HepG2 (cell line): Measurements from ENCODE around the gene KAZN. TPM values are rescaled to one million over a fixed set of nuclear protein-coding genes. Genes with fewer than 3 reads are reported as not detected.
A peak's percentile ranks its signal among the peaks of the same experiment; 100 is the strongest.

Experiments used
- BRD4 ChIP-seq: sonication (generic); formaldehyde crosslinking; IDR thresholded peaks from 2 replicates; pipeline ENCODE4 v1.4.0; 2020; ENCODE audit warnings: missing genetic modification reagents
- CHCHD3 ChIP-seq: sonication (generic); formaldehyde crosslinking; IDR thresholded peaks from 2 replicates; pipeline ENCODE4 v1.8.0; 2022; ENCODE audit warnings: mild to moderate bottlenecking, missing genetic modification reagents, moderate library complexity
- DR1 ChIP-seq: sonication (generic); formaldehyde crosslinking; IDR thresholded peaks from 2 replicates; pipeline ENCODE4 v1.8.0; 2021; ENCODE audit warnings: mild to moderate bottlenecking, missing genetic modification reagents, inconsistent platforms
- FOXK2 ChIP-seq: fragments of 450-650 bp; IDR thresholded peaks from 2 replicates; pipeline ENCODE4 v1.6.1; 2016
- HES4 ChIP-seq: sonication (generic); formaldehyde crosslinking; IDR thresholded peaks from 2 replicates; pipeline ENCODE4 v1.9.0; 2021; ENCODE audit warnings: mild to moderate bottlenecking, missing genetic modification reagents, borderline replicate concordance
- IRF2 ChIP-seq: IDR thresholded peaks from 2 replicates; pipeline ENCODE4 v1.6.1; 2018; ENCODE audit warnings: missing genetic modification reagents, missing compliant biosample characterization
- JUN ChIP-seq: sonication (generic); formaldehyde crosslinking; IDR thresholded peaks from 2 replicates; pipeline ENCODE4 v1.4.0; 2020; ENCODE audit warnings: mild to moderate bottlenecking, missing genetic modification reagents
- KDM2A ChIP-seq: sonication (generic); formaldehyde crosslinking; IDR thresholded peaks from 2 replicates; pipeline ENCODE4 v1.4.0; 2020; ENCODE audit warnings: low read depth, missing genetic modification reagents, borderline replicate concordance
- KDM4B ChIP-seq: sonication (generic); formaldehyde crosslinking; IDR thresholded peaks from 2 replicates; pipeline ENCODE4 v1.4.0; 2020; ENCODE audit warnings: missing genetic modification reagents
- MXD3 ChIP-seq: IDR thresholded peaks from 2 replicates; pipeline ENCODE4 v1.6.1; 2016; ENCODE audit warnings: mild to moderate bottlenecking, missing biosample characterization, missing genetic modification reagents
- NCOA1 ChIP-seq: sonication (generic); formaldehyde crosslinking; IDR thresholded peaks from 2 replicates; pipeline ENCODE4 v1.9.0; 2021; ENCODE audit warnings: missing genetic modification reagents
- PRDM4 ChIP-seq: sonication (generic); formaldehyde crosslinking; IDR thresholded peaks from 2 replicates; pipeline ENCODE4 v1.9.0; 2021; ENCODE audit warnings: missing genetic modification reagents, borderline replicate concordance
- PRMT3 ChIP-seq: sonication (generic); formaldehyde crosslinking; IDR thresholded peaks from 2 replicates; pipeline ENCODE4 v1.8.1; 2022; ENCODE audit warnings: low read depth, mild to moderate bottlenecking, moderate library complexity, missing genetic modification reagents, borderline replicate concordance
- RARG ChIP-seq: sonication (generic); formaldehyde crosslinking; IDR thresholded peaks from 2 replicates; pipeline ENCODE4 v1.4.0; 2020; ENCODE audit warnings: low read depth, mild to moderate bottlenecking, missing genetic modification reagents
- RBFOX2 ChIP-seq: fragments of 200-400 bp; formaldehyde crosslinking; IDR thresholded peaks from 2 replicates; pipeline ENCODE4 v1.6.1; 2017; ENCODE audit warnings: low read depth, mild to moderate bottlenecking, low read length
- SNAPC2 ChIP-seq: sonication (generic); formaldehyde crosslinking; IDR thresholded peaks from 2 replicates; pipeline ENCODE4 v1.8.1; 2022; ENCODE audit warnings: mild to moderate bottlenecking, missing genetic modification reagents
- TAF1 ChIP-seq: sonication (generic); formaldehyde crosslinking; IDR thresholded peaks from 2 replicates; pipeline ENCODE4 v1.4.0; 2020; ENCODE audit warnings: missing genetic modification reagents
- THAP11 ChIP-seq: IDR thresholded peaks from 2 replicates; pipeline ENCODE4 v1.6.1; 2016; ENCODE audit warnings: missing biosample characterization, missing genetic modification reagents
- ZBTB39 ChIP-seq: sonication (generic); formaldehyde crosslinking; IDR thresholded peaks from 2 replicates; pipeline ENCODE4 v1.5.0; 2020; ENCODE audit warnings: missing genetic modification reagents
- ZMYM2 ChIP-seq: sonication (generic); formaldehyde crosslinking; IDR thresholded peaks from 2 replicates; pipeline ENCODE4 v1.8.0; 2022; ENCODE audit warnings: mild to moderate bottlenecking, missing genetic modification reagents
- ZNF335 ChIP-seq: sonication (generic); formaldehyde crosslinking; IDR thresholded peaks from 2 replicates; pipeline ENCODE4 v1.4.0; 2020; ENCODE audit warnings: missing genetic modification reagents
- ZNF550 ChIP-seq: sonication (generic); formaldehyde crosslinking; IDR thresholded peaks from 2 replicates; pipeline ENCODE4 v1.4.0; 2020; ENCODE audit warnings: mild to moderate bottlenecking, missing genetic modification reagents, borderline replicate concordance
- ZNF557 ChIP-seq: sonication (generic); formaldehyde crosslinking; IDR thresholded peaks from 2 replicates; pipeline ENCODE4 v1.4.0; 2020; ENCODE audit warnings: missing genetic modification reagents
- ZNF614 ChIP-seq: IDR thresholded peaks from 2 replicates; pipeline ENCODE4 v1.6.1; 2018; ENCODE audit warnings: missing biosample characterization, missing genetic modification reagents, inconsistent platforms, borderline replicate concordance
- ZNF773 ChIP-seq: sonication (generic); formaldehyde crosslinking; IDR thresholded peaks from 2 replicates; pipeline ENCODE4 v1.4.0; 2020; ENCODE audit warnings: missing genetic modification reagents, borderline replicate concordance
- ZNF781 ChIP-seq: sonication (generic); formaldehyde crosslinking; IDR thresholded peaks from 2 replicates; pipeline ENCODE4 v1.5.1; 2020; ENCODE audit warnings: borderline replicate concordance, mild to moderate bottlenecking, missing genetic modification reagents; ENCODE audit errors: not compliant biosample characterization
- ZSCAN21 ChIP-seq: sonication (generic); formaldehyde crosslinking; IDR thresholded peaks from 2 replicates; pipeline ENCODE4 v1.8.0; 2022; ENCODE audit warnings: mild to moderate bottlenecking, missing genetic modification reagents, moderate library complexity, borderline replicate concordance
- polyA plus RNA-seq, 8 experiments: library from polyadenylated mRNA; depleted of rRNA in 3 of 8; stranded (reverse) in 7 of 8; unstranded in 1 of 8; fragments of >200 nt; fragmentation: Illumina TruSeq in 4 of 8; extraction: Trizol in 4 of 8; gene quantifications; 2 replicates each; pipeline versions ENCODE4 v1.2.1 to v1.2.3, GENCODE V29; 2011 to 2016; ENCODE audit warnings: low read depth in 4 of 8, missing spikeins in 1 of 8, mixed read lengths in 1 of 8; ENCODE audit not compliant: insufficient read depth in 1 of 8
- total RNA-seq, 5 experiments: library from RNA; depleted of rRNA; stranded (reverse); fragments of >200 nt; fragmentation: Illumina TruSeq; extraction: Trizol; gene quantifications; 2 replicates each; pipeline ENCODE4 v1.2.3, GENCODE V29; 2016; ENCODE audit warnings: low read depth in 1 of 5

Gene KAZN
- total and polyA plus RNA-seq, 2 of the 13 experiments (the other 11 are each of a cell fraction or from before 2014, with no cell fraction given), result 10.4 to 13.5 TPM

- TF ChIP-seq KDM2A (CRISPR knock-in tag) (peak; percentile 54; the same call in 1 of the 2 replicates), ZBTB39 (CRISPR knock-in tag) (no peak), MXD3 (CRISPR knock-in tag) (no peak), BRD4 (CRISPR knock-in tag) (peak; percentile 90), ZSCAN21 (CRISPR knock-in tag) (peak; percentile 85), ZMYM2 (CRISPR knock-in tag) (0 out of 2 replicates have a peak, but pooled peaks have one; percentile 29), KDM4B (no peak; the same call in 1 of the 2 replicates), RBFOX2 (peak; percentile 37; the same call in 1 of the 2 replicates), ZNF557 (CRISPR knock-in tag) (no peak), HES4 (no peak), ZNF335 (no peak), NCOA1 (CRISPR knock-in tag) (peak; percentile 90; the same call in 1 of the 2 replicates), IRF2 (no peak; the same call in 1 of the 2 replicates), ZNF550 (CRISPR knock-in tag) (0 out of 2 replicates have a peak, but pooled peaks have one; percentile 57), ZNF614 (CRISPR knock-in tag) (peak; percentile 94), RARG (no peak), THAP11 (peak; percentile 61; the same call in 1 of the 2 replicates), DR1 (CRISPR knock-in tag) (peak; percentile 60), SNAPC2 (peak; percentile 60), FOXK2 (no peak), JUN (CRISPR knock-in tag) (0 out of 2 replicates have a peak, but pooled peaks have one; percentile 17), ZNF781 (no peak), PRDM4 (CRISPR knock-in tag) (no peak), TAF1 (CRISPR knock-in tag) (peak; percentile 37; the same call in 1 of the 2 replicates), PRMT3 (CRISPR knock-in tag) (no peak), CHCHD3 (CRISPR knock-in tag) (peak; percentile 34; the same call in 1 of the 2 replicates), ZNF773 (no peak)
Observed at GRCh38 chr1:14952626-14953314, 354.3 kb downstream of the KAZN start (continued).
